Immature natural killer cell (primary cell): ENCODE data around the gene PCK1. TPM values are rescaled to one million over a fixed set of nuclear protein-coding genes. Genes with fewer than 3 reads are reported as not detected.

Experiments
- DNase-seq, 3 donors: peaks; one replicate each; pipeline ENCODE4 v3.0.0; 2022; ENCODE audit warnings: mixed read lengths in 1 of 3
- H3K27ac Mint-ChIP-seq, 6 donors: one replicate each; pipeline ENCODE4 v1.8.0; 2020; ENCODE audit warnings: mixed read lengths in 6 of 6, mild to moderate bottlenecking in 5 of 6, inconsistent platforms in 4 of 6, moderate library complexity in 3 of 6
- H3K27me3 Mint-ChIP-seq, 3 donors: one replicate each; pipeline ENCODE4 v1.8.0; 2020 to 2021; ENCODE audit warnings: low read depth in 3 of 3, mild to moderate bottlenecking in 3 of 3, mixed read lengths in 3 of 3, moderate library complexity in 3 of 3, inconsistent platforms in 1 of 3
- H3K36me3 Mint-ChIP-seq, 3 donors: one replicate each; pipeline ENCODE4 v1.8.0; 2020; ENCODE audit warnings: mixed read lengths in 3 of 3, inconsistent platforms in 2 of 3, mild to moderate bottlenecking in 2 of 3
- H3K4me1 Mint-ChIP-seq, 2 donors: one replicate each; pipeline ENCODE4 v1.8.0; 2020; ENCODE audit warnings: inconsistent platforms in 2 of 2, mild to moderate bottlenecking in 2 of 2, mixed read lengths in 2 of 2, moderate library complexity in 1 of 2
- H3K4me3 Mint-ChIP-seq, 5 donors: one replicate each; pipeline ENCODE4 v1.8.0; 2020; ENCODE audit warnings: mild to moderate bottlenecking in 5 of 5, mixed read lengths in 5 of 5, inconsistent platforms in 3 of 5, moderate library complexity in 3 of 5
- H3K9me3 Mint-ChIP-seq, 6 donors: one replicate each; pipeline ENCODE4 v1.8.0; 2020; ENCODE audit warnings: mild to moderate bottlenecking in 6 of 6, mixed read lengths in 6 of 6, inconsistent platforms in 4 of 6, moderate library complexity in 3 of 6
- polyA plus RNA-seq, 3 donors: library from polyadenylated mRNA; unstranded; fragments of 300-500 nt; fragmentation: Illumina TruSeq; gene quantifications; one replicate each; pipeline ENCODE4 v1.2.3, GENCODE V29; 2021

The PCK1 gene
- polyA plus RNA-seq, 3 donors from 2014 or later = not detected

DNA sequence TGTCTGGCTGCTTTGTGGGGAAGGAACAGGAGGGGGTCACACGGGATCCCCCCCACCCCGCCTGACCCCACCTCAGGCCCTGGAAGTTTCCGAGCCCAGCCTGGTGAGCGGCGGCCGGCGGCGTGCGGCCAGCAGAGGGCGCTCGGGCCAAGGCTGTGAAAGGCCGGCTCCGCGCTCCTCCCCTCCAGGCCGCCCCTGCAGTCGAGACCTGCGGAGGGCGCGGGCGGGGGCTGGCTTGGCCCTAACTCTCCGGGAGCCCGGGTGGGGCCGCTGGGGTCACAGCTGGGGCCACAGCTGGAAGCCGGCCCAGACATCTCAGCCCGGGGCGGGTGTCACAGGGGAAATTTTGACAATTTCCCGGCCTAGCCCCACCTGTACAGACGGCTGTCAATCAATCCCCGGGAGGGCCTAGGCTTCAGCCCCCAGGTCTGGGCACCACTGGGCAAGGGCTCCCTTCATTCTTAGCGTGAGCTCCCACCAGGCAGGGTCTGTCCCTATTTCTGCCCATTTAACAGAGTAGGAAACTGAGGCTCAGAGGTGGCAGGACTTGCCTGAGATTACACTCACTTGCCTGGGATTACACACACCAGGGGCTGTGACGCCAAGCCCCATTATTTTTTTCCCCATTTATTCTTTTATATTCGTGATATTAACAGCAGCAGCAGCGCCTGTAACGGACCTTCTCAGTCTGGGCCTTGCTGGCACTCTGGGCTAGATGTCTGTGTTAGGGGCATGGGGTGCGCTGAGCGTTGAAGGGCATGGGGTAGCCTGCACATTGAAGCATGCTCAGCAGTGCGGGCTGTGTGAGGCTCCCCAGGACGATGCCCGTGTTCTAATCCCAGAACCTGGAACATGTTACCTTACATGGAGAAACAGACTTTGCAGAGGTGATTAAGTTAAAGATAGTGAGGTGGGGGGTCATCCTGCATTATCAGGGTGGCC is 36.4 kb downstream of the PCK1 start:
- H3K4me3 Mint-ChIP-seq = peak overlapping the region in 1 of 5 donors; percentile 27
- no peaks in the 10 kb centered on the region for H3K36me3 Mint-ChIP-seq
- H3K27ac Mint-ChIP-seq = peak overlapping the region in 3 of 6 donors; percentile 53 to 78 (median 73)
- peak; percentile 76 to 79 (median 79) for DNase-seq
- peaks cover 0 to 3% (median 2%) of the 10 kb centered on the region in 3 donors for H3K27me3 Mint-ChIP-seq
- peaks cover 7 to 13% of the 10 kb centered on the region in 2 donors for H3K4me1 Mint-ChIP-seq
- no peaks in the 10 kb centered on the region for H3K9me3 Mint-ChIP-seq

DNA sequence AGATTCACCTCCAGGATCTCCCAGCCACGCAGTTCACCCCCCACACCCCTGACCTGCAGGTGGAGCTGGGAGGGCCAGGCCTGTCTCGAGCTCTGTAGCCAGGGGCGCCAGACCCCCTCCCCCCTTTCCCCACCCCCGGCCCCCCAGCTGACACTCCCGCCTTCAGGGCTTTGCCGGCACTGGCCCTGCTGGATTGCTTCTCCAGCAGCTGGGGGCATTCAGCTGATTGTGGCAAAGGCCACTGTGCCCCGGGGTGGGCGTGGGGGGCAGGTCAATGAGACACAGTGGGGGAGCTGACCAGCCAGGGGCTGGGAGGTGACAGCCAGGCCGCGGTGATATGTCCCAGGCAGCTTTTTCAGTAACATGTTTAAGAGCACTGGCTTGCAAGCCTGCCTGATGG is 37.1 kb downstream of the PCK1 start:
- H3K4me1 Mint-ChIP-seq = peaks cover 11 to 20% of the 10 kb centered on the region in 2 donors
- H3K4me3 Mint-ChIP-seq = no peak overlapping the region
- no peaks in the 10 kb centered on the region for H3K9me3 Mint-ChIP-seq
- DNase-seq = no peak
- no peaks in the 10 kb centered on the region for H3K36me3 Mint-ChIP-seq
- peaks cover 0 to 3% (median 2%) of the 10 kb centered on the region in 3 donors for H3K27me3 Mint-ChIP-seq
- H3K27ac Mint-ChIP-seq = no peak overlapping the region

DNA sequence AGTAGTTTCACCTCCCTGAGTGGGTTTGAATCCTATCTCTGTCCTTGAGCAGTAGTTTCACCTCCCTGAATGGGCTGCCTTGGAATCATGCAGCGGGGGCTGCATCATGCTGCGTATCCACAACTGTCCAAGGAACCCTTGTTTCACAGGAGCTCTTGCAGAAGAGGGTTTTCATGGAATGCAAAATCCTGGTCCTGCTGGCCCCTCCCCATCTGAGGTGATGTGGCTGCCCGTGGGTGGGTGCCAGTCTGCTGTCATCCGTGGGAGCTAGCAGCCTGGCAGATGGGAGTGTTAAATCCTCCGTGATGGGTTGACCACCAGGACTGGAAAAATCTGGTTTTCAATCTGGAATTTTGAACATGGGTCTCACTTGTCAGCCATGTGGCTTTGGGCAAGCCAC is 37.6 kb downstream of the PCK1 start:
- H3K27ac Mint-ChIP-seq = no peak overlapping the region
- H3K36me3 Mint-ChIP-seq = no peaks in the 10 kb centered on the region
- no peak overlapping the region for H3K4me3 Mint-ChIP-seq
- peaks cover 0 to 3% (median 2%) of the 10 kb centered on the region in 3 donors for H3K27me3 Mint-ChIP-seq
- no peaks in the 10 kb centered on the region for H3K9me3 Mint-ChIP-seq
- no peak for DNase-seq
- H3K4me1 Mint-ChIP-seq = peaks cover 15 to 24% of the 10 kb centered on the region in 2 donors

DNA sequence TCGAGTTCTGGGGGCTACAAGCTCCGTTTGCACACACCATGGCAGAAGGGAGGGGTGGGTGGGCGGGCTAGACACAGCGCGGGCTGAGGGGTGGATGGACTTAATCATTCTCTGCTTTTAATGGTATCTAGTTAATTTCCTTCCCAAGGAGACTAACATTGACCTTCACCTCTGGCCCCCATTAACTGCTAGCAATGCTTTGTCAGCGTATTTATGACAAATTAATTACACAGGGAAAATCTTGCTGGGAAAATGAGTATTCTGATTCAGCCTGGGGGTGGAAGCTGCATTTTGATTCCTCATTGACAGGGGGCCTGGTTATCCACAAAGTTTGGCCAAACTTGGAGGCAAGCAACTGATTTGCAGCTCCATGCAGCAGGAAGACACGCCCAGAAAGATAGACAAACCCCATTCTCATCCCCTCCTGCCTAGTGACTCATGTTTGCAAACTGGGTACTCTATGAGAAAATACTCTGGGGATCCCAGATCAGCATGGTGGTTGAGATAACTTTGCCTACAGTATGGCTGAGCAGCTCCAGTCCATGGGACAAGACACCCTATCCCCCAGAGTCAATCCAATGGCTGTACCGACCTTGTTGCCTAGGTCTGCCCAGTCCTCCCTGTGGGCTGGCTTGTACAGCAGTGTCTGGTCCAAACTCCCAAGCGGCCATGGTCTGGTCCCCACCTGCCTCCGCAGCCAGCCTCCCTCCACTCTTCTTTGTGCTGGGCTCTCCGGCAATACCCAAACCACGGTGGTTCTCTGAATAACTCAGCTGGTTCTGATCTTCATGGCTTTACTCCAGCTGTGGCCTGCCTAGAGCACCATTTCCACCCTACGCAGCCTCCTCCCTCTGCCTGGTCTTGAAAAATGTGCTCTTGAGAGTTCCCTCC is 39.7 kb downstream of the PCK1 start:
- peak overlapping the region in 2 of 6 donors; percentile 48 to 64 for H3K27ac Mint-ChIP-seq
- no peak overlapping the region for H3K4me3 Mint-ChIP-seq
- DNase-seq = no peak

DNA sequence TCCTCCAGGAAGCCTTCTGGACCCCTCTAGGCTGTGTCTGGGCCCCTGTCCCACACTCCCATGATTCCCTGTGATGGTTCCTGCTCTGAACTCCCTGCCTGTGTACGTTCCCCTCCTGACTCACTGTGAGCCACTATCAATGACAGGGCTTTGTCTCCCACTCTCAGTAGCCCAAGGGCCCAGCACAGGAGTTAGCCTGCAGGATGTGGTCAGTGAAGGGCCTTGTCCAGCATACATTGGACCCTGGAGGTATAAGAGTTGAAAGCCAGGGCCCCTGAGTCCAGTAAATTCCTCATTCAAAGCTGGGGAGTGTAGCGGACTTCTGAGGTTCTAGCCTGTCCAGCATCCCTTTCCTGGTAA is 40.3 kb downstream of the PCK1 start:
- H3K36me3 Mint-ChIP-seq = peaks cover 0 to 8% (median 7%) of the 10 kb centered on the region in 3 donors
- H3K4me1 Mint-ChIP-seq = peaks cover 40 to 44% of the 10 kb centered on the region in 2 donors
- no peaks in the 10 kb centered on the region for H3K9me3 Mint-ChIP-seq
- no peak overlapping the region for H3K4me3 Mint-ChIP-seq
- DNase-seq = no peak
- H3K27ac Mint-ChIP-seq = peak overlapping the region in 1 of 6 donors; percentile 40
- H3K27me3 Mint-ChIP-seq = peaks cover 0 to 15% (median 2%) of the 10 kb centered on the region in 3 donors

More for the DNA sequence above, 39.7 kb downstream of the PCK1 start:
- peaks cover 0 to 10% (median 2%) of the 10 kb centered on the region in 3 donors for H3K27me3 Mint-ChIP-seq
- peaks cover 35 to 38% of the 10 kb centered on the region in 2 donors for H3K4me1 Mint-ChIP-seq
- no peaks in the 10 kb centered on the region for H3K9me3 Mint-ChIP-seq
- peaks cover 0 to 4% (median 4%) of the 10 kb centered on the region in 3 donors for H3K36me3 Mint-ChIP-seq

DNA sequence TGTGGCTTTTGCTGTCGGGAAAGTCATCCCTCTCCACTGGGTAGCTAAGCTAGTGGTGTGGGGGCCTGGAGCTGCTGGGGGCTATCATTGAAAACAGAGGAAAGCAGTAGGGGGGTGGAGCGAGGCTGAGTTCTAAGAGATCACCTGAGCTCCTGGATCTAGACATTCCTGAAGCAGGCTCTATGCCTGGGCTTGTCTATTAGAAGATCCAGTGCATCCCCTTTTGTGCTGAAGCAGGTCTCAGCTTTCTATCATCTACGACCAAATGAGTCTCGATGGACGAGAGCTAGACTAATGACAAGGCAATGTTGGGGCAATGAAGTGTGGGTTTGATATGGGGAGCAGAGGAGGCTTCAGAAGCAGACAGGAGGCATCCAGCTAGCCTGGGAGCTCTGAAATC is 40.8 kb downstream of the PCK1 start:
- H3K27me3 Mint-ChIP-seq = peaks cover 0 to 15% (median 0%) of the 10 kb centered on the region in 3 donors
- H3K36me3 Mint-ChIP-seq = peaks cover 0 to 14% (median 8%) of the 10 kb centered on the region in 3 donors
- no peak for DNase-seq
- H3K4me3 Mint-ChIP-seq = no peak overlapping the region
- H3K4me1 Mint-ChIP-seq = peaks cover 44 to 50% of the 10 kb centered on the region in 2 donors
- H3K9me3 Mint-ChIP-seq = no peaks in the 10 kb centered on the region
- H3K27ac Mint-ChIP-seq = peak overlapping the region in 3 of 6 donors; percentile 70 to 98 (median 79)

DNA sequence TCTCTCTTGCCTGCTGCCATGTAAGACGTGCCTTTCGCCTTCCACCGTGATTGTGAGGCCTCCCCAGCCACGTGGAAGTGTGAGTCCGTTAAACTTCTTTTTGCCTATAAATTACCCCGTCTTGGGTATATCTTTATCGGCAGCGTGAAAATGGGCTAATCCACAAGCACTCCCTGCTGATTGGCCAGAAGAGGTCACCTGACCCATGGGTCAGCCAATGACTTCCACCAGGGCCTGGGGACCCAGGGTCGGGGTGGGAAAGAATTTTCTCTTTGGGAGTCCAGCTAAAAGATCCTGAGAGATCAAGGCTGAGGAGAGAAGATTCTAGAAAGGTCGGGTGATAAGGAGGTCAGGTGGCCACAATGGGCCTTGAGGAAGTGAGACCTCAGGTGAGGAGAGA is 42.2 kb downstream of the PCK1 start:
- Mint-ChIP-seq H3K27ac (peak overlapping the region; percentile 73 to 98 (median 86)), H3K27me3 (peaks cover 0 to 15% (median 0%) of the 10 kb centered on the region in 3 donors)
- no peak for DNase-seq

DNA sequence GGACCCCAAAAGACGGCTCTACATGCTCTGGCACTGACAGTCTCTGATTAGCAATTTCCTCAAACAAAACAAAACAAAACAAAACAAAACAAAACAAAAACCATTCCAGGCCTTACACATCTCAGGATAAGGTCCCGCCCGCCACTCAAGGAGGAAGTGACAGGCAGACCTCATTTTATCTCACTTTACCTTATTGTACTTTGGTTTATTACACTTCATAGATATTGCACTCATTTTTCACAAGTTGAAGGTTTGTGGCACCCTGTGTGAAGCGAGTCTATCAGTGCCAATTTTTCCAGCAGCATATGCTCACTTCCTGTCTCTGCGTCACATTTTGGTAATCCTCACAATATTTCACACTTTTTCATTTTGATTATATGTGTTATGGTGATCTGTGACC is 44.1 kb downstream of the PCK1 start:
- Mint-ChIP-seq H3K4me1 (peaks cover 45 to 55% of the 10 kb centered on the region in 2 donors), H3K36me3 (peaks cover 12 to 38% (median 34%) of the 10 kb centered on the region in 3 donors), H3K9me3 (no peaks in the 10 kb centered on the region), H3K27me3 (peaks cover 0 to 15% (median 0%) of the 10 kb centered on the region in 3 donors), H3K27ac (peak overlapping the region; percentile 93 to 98 (median 97)), H3K4me3 (peak overlapping the region; percentile 70 to 87 (median 82))
- DNase-seq = peak; percentile 87 to 89 (median 89)

More for the DNA sequence above, 42.2 kb downstream of the PCK1 start:
- H3K4me1 Mint-ChIP-seq = peaks cover 41 to 55% of the 10 kb centered on the region in 2 donors
- no peaks in the 10 kb centered on the region for H3K9me3 Mint-ChIP-seq
- peak overlapping the region in 2 of 5 donors; percentile 42 to 47 for H3K4me3 Mint-ChIP-seq
- peaks cover 6 to 25% (median 21%) of the 10 kb centered on the region in 3 donors for H3K36me3 Mint-ChIP-seq

DNA sequence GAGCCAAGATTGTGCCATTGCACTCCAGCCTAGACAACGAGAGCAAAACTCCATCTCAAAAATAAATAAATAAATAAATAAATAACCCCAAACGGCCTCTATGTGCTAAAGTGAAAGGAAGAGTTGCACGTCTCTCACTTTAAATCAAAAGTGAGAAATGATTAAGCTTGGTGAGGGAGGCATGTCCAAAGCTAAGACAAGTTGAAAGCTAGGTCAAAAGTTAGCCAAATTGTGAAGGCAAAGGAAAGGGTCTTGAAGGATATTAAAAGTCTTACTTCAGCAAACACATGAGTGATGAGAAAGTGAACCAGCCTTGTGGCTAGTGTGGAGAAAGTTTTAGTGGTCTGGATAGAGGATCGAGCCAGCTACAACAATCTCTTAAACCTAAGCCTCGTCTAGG is 45.0 kb downstream of the PCK1 start:
- peaks cover 0 to 15% (median 0%) of the 10 kb centered on the region in 3 donors for H3K27me3 Mint-ChIP-seq
- peak overlapping the region; percentile 11 to 82 (median 36) for H3K4me3 Mint-ChIP-seq
- no peaks in the 10 kb centered on the region for H3K9me3 Mint-ChIP-seq
- H3K27ac Mint-ChIP-seq = peak overlapping the region; percentile 93 to 98 (median 97)
- peaks cover 16 to 47% (median 41%) of the 10 kb centered on the region in 3 donors for H3K36me3 Mint-ChIP-seq
- peak; percentile 39 to 54 (median 53) for DNase-seq
- peaks cover 46 to 55% of the 10 kb centered on the region in 2 donors for H3K4me1 Mint-ChIP-seq

DNA sequence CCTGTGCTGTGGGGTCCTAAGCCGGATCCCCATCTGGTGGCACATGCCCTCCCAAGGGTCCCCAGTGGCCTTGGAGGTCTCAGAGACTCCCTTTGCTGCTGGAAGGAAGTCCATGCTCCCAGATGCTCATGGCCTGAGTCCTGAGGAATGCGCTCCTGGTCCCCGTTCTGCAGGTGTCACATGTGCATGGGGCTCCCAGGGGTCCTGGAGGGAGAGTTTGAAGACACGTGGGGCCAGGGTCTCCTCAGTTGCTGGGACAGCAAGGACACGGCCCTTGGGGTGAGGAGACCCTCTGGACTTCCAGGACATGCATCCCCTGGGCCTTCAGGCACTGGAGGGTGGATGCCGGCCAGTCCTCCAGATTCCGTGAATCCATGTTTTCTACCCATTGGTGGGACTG is 47.6 kb downstream of the PCK1 start:
- no peak for DNase-seq

DNA sequence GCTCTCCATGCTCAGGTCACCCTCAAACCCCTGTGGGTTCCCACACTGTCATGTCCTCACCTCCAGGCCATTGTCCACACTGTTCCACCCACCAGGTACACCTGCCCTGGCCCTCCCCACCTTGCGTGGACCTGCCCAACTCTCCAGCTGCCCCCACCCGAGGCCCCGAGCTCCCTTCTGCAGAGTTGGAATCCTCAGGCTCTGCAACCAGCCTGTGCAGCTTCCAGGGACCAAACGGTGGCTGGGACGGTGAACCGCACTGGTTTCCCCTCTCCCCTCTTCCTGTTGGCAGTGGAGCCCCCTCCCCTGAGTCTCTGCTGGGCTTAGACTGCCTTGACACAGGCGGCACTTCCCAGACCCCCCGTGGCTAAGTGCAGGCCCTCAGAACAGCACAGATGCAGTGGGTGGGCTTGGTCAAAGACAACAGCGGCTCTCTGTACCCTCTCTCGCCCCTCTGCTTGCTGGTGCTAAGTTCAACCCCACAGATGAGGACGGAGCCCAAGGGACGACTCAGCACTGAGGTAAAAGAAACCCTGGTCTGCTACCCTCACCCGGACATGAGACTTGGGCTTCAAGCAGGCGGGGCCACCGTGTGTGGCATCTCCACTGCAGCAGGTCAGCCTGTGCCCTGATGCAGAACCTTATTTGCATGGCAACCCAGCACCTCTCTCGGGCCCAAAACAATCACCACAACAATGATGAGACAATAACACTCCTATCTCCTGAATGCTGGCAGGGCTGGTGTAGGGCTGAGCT is 48.4 kb downstream of the PCK1 start:
- peak overlapping the region in 2 of 6 donors; percentile 53 to 74 for H3K27ac Mint-ChIP-seq
- peaks cover 25 to 66% (median 50%) of the 10 kb centered on the region in 3 donors for H3K36me3 Mint-ChIP-seq
- H3K27me3 Mint-ChIP-seq = peaks cover 0 to 18% (median 0%) of the 10 kb centered on the region in 3 donors
- peaks cover 27 to 36% of the 10 kb centered on the region in 2 donors for H3K4me1 Mint-ChIP-seq
- no peak overlapping the region for H3K4me3 Mint-ChIP-seq
- DNase-seq = no peak
- H3K9me3 Mint-ChIP-seq = no peaks in the 10 kb centered on the region

More for the DNA sequence above, 47.6 kb downstream of the PCK1 start:
- H3K9me3 Mint-ChIP-seq = no peaks in the 10 kb centered on the region
- no peak overlapping the region for H3K4me3 Mint-ChIP-seq
- peaks cover 0 to 17% (median 0%) of the 10 kb centered on the region in 3 donors for H3K27me3 Mint-ChIP-seq
- H3K4me1 Mint-ChIP-seq = peaks cover 34 to 42% of the 10 kb centered on the region in 2 donors
- peaks cover 25 to 62% (median 49%) of the 10 kb centered on the region in 3 donors for H3K36me3 Mint-ChIP-seq
- no peak overlapping the region for H3K27ac Mint-ChIP-seq

DNA sequence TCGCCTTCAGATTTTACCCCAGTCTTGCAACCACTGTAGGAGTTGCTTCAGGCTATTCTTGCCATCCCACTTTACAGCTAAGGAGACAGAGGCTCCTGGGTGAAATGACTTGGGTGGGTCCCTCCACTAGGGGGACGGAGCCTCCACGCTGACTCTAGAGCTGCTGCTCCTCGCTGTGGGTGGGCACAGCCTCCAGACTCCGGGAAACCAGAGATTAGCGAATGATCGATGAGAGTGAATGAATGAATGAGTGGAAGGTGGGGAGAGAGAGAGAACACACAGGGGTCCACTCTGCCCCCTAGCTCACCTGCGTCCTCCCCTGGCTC is 48.9 kb downstream of the PCK1 start:
- peak overlapping the region in 2 of 6 donors; percentile 16 to 74 for H3K27ac Mint-ChIP-seq
- H3K27me3 Mint-ChIP-seq = peaks cover 0 to 15% (median 0%) of the 10 kb centered on the region in 3 donors
- H3K4me1 Mint-ChIP-seq = peaks cover 24 to 31% of the 10 kb centered on the region in 2 donors
- H3K4me3 Mint-ChIP-seq = no peak overlapping the region
- no peak for DNase-seq
- peaks cover 29 to 69% (median 54%) of the 10 kb centered on the region in 3 donors for H3K36me3 Mint-ChIP-seq
- H3K9me3 Mint-ChIP-seq = no peaks in the 10 kb centered on the region
